Breast epithelium (tissue), 3 donors: ENCODE measurements around the gene FRMD4A.

ENCODE experiments used
- POLR2AphosphoS5 ChIP-seq, 3 donors: sonication (generic); formaldehyde crosslinking; IDR thresholded peaks; one replicate each; pipeline ENCODE4 v1.6.1; 2017; ENCODE audit warnings: antibody characterized with exemption in 3 of 3
- TF ChIP-seq, protein P1 (sequence below), 3 donors: fragments of 450-650 bp; IDR thresholded peaks; one replicate each; pipeline ENCODE4 v1.5.1; 2016 to 2017; ENCODE audit warnings: antibody characterized with exemption in 3 of 3, mild to moderate bottlenecking in 3 of 3, moderate library complexity in 3 of 3

- TF ChIP-seq, protein P1, sequence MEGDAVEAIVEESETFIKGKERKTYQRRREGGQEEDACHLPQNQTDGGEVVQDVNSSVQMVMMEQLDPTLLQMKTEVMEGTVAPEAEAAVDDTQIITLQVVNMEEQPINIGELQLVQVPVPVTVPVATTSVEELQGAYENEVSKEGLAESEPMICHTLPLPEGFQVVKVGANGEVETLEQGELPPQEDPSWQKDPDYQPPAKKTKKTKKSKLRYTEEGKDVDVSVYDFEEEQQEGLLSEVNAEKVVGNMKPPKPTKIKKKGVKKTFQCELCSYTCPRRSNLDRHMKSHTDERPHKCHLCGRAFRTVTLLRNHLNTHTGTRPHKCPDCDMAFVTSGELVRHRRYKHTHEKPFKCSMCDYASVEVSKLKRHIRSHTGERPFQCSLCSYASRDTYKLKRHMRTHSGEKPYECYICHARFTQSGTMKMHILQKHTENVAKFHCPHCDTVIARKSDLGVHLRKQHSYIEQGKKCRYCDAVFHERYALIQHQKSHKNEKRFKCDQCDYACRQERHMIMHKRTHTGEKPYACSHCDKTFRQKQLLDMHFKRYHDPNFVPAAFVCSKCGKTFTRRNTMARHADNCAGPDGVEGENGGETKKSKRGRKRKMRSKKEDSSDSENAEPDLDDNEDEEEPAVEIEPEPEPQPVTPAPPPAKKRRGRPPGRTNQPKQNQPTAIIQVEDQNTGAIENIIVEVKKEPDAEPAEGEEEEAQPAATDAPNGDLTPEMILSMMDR (IDR thresholded peaks at IDR 0.05): no peak
- no peak for TF ChIP-seq POLR2AphosphoS5 (IDR thresholded peaks at IDR 0.05)
Observed at GRCh38 chr10:13654118-13654830, 676.5 kb downstream of the FRMD4A start.
